Effector CD8-positive, alpha-beta T cell (primary cell): Measurements from ENCODE around the gene UST.
"Not testable (repeated sequence)": the region's sequence is repeated elsewhere in the genome, so short reads cannot be mapped to it uniquely, and the experiment has no call there.

Source experiments
- DNase-seq: peaks from one replicate; lab custom pipeline; 2025; lab: John Stamatoyannopoulos, UW

The UST gene

GRCh38 chr6:148868314-148868713 is 121.5 kb downstream of the UST start:
- DNase-seq = no peak

- DNase-seq = no peak
Observed at GRCh38 chr6:148868901-148869300, 122.1 kb downstream of the UST start.

- DNase-seq = no peak
Observed at GRCh38 chr6:148869585-148869984, 122.8 kb downstream of the UST start.

GRCh38 chr6:148873154-148873553 is 126.3 kb downstream of the UST start:
- no peak for DNase-seq

- no peak for DNase-seq
Observed at GRCh38 chr6:148873868-148874267, 127.0 kb downstream of the UST start.

GRCh38 chr6:148874698-148875293 is 128.0 kb downstream of the UST start:
- DNase-seq = no peak

GRCh38 chr6:148878683-148879082 is 131.9 kb downstream of the UST start:
- DNase-seq = no peak

GRCh38 chr6:148880742-148881141 is 133.9 kb downstream of the UST start:
- not testable (repeated sequence) for DNase-seq

GRCh38 chr6:148881593-148882311 is 134.9 kb downstream of the UST start:
- DNase-seq = no peak

GRCh38 chr6:148883270-148883669 is 136.4 kb downstream of the UST start:
- no peak for DNase-seq

GRCh38 chr6:148884461-148884860 is 137.6 kb downstream of the UST start:
- DNase-seq = no peak

- no peak for DNase-seq
Observed at GRCh38 chr6:148885136-148885865, 138.5 kb downstream of the UST start.

GRCh38 chr6:148885925-148886845 is 139.4 kb downstream of the UST start:
- no peak for DNase-seq

- DNase-seq = no peak
Observed at GRCh38 chr6:148887181-148887580, 140.4 kb downstream of the UST start.

GRCh38 chr6:148888856-148889255 is 142.0 kb downstream of the UST start:
- DNase-seq = no peak

- no peak for DNase-seq
Observed at GRCh38 chr6:148890096-148890495, 143.3 kb downstream of the UST start.

GRCh38 chr6:148890652-148891404 is 144.0 kb downstream of the UST start:
- DNase-seq = no peak

GRCh38 chr6:148891405-148891783 is 144.6 kb downstream of the UST start:
- no peak for DNase-seq

- DNase-seq = no peak
Observed at GRCh38 chr6:148892247-148892646, 145.4 kb downstream of the UST start.

GRCh38 chr6:148893073-148893472 is 146.2 kb downstream of the UST start:
- no peak for DNase-seq

- no peak for DNase-seq
Observed at GRCh38 chr6:148893481-148893880, 146.7 kb downstream of the UST start.
